LHCN-M2 (cell line): ENCODE measurements around the gene WDR88. TPM values are rescaled to one million over a fixed set of nuclear protein-coding genes. Genes with fewer than 3 reads are reported as not detected.

ENCODE experiments used
- DNase-seq: peaks from one replicate; pipeline ENCODE4 v3.0.0-alpha.2; 2012; ENCODE audit warnings: low read depth
- polyA plus RNA-seq: library from polyadenylated mRNA; unstranded; fragments of >200 nt; gene quantifications from one replicate; pipeline ENCODE4 v1.2.1, GENCODE V29; 2012; ENCODE audit warnings: missing spikeins
- total RNA-seq: library from RNA; depleted of rRNA; stranded (reverse); fragments of >200 nt; gene quantifications from 2 replicates; pipeline ENCODE4 v1.2.3, GENCODE V29; 2014; rRNA removed

Gene WDR88, protein sequence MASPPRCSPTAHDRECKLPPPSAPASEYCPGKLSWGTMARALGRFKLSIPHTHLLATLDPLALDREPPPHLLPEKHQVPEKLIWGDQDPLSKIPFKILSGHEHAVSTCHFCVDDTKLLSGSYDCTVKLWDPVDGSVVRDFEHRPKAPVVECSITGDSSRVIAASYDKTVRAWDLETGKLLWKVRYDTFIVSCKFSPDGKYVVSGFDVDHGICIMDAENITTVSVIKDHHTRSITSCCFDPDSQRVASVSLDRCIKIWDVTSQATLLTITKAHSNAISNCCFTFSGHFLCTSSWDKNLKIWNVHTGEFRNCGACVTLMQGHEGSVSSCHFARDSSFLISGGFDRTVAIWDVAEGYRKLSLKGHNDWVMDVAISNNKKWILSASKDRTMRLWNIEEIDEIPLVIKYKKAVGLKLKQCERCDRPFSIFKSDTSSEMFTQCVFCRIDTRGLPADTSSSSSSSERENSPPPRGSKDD
- total RNA-seq = not detected in 2 replicates
- 0.07 TPM for polyA plus RNA-seq

DNA sequence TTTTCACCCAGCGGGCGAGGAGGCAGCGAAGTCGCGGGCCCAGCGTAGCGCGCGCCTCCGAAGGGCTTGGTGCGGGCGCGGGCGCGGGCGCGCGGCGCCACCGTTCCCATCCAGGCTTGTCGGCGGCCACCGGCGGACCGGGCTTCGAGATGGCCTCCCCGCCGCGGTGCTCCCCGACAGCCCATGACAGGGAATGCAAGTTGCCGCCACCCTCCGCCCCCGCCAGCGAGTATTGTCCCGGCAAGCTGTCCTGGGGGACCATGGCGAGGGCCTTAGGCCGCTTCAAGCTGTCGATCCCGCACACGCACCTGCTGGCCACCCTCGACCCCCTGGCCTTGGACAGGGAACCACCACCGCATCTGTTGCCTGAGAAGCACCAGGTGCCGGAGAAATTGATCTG, at the start of gene WDR88:
TSS of gene WDR88 (plus strand) at position 94 of the 400 bp plus-strand sequence. CDS start at position 150, 56 bp downstream.
- no peak for DNase-seq

DNA sequence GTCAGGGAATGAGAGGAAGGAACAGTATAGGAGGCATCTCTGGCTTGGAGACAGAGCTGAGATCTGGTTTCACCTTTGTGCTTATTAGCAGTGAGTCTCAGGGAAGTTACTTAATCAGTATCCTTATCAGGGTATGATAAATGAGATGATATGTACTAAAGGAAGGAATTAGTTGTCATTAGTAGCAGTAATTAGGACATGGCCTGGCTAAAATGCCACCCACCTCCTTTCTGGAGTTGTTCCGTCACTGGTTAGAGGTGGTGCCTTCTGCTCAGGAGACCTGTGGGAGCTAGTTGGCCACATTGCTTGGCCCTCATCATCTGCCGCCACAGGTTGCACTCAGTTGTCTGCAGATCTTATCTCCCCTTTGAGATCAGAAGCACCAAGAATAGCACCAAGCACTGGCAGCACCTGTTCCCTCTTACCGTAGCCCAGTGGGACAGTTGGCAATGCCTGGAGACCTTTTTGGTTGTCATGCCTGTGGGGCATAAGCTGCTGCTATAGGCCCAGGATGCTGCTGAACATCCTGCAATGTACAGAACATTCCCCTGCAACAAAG, 46.3 kb upstream of the WDR88 start:
- no peak for DNase-seq

DNA sequence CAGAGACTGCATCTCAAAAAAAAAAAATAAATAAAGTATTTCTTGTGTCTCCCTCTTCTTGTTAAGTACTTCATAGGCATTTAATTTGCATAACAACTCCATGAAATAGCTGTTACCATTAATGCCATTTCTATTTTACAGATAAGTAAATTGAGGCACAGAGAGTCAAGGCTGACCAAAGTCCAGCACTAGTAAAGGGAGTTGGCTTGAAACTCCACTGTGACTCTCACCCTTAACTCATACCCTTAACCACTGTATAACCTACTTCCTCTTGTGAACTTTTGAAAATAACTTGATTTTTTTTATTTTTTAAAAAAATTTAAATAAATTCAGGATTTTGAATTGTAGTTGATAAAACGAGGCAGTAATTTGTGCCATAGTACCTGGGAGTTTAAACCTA, 45.0 kb upstream of the WDR88 start:
- DNase-seq = no peak

DNA sequence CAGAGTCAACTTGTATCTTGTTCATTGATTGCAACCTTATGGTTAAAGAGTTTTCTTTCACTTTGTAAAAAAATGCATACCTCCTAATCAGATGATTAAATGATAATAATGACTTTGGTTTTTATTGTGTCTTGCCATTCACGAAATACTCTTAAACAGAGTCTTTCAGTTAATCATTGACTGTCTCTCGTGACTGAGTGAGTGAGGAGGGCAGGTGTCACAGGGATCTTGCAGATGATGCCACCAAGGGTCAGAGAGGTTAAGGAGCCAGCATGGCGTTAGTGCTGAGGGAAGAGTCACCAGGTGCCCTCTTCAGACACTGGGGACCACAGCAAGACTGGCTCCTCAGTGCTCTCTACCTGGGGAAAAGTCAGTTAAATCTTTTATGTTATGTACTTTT, 42.9 kb upstream of the WDR88 start:
- no peak for DNase-seq

DNA sequence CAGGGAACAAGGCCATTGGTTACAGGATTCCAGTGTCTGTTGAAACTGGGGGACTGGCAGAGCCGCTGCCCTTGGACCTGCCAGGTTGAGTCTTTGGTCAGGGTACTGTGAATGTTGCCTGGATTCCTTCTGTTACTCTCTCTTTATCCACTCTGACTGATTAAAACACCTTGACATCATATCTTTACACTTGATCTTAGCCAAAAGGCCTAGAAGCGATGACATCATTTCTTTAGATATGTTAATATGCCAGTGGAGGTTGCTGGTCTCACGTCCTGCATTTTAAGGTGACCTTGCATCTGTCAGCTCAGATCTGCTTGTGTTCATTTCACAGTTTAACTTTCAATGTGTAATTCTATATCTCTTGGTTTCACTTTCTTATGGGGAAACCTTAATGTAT, 41.7 kb upstream of the WDR88 start:
- no peak for DNase-seq

DNA sequence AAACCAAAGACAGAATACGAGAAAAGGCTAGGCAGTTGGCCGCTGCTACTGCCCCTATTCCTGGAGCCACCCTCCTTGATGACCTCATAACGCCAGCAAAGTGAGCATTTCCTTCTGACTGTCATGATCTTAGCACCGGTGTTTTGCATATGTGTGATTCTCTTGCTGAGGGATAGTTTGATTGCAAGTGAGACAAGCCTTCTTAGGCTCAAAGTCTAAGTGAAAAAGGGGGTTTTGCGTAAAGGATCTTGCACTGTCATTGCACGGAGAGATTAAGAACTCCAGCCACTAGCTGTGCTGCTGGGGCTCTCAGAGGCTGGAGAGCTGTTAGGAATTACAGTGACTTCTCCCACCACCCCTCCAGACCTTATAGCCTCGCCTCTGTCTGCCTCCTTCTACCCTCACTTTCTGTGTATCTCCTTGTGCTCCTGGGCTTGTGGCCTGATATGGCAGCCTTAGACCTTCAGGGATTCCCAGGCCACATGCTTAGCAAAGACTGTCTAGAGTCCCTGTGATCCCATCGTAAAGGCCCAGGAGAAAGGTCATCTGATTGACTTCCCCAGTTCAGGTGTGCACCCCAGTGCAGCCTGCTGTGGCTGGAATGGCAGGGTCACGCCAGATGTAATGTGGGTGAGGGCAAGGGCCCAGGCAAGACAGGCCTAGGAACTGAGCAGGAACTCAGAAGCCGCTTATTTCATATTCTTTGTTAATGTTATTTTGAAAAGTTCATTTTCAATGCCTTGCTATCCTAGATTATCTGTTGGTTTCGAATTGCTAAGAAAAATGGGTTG, 38.3 kb upstream of the WDR88 start:
- no peak for DNase-seq

DNA sequence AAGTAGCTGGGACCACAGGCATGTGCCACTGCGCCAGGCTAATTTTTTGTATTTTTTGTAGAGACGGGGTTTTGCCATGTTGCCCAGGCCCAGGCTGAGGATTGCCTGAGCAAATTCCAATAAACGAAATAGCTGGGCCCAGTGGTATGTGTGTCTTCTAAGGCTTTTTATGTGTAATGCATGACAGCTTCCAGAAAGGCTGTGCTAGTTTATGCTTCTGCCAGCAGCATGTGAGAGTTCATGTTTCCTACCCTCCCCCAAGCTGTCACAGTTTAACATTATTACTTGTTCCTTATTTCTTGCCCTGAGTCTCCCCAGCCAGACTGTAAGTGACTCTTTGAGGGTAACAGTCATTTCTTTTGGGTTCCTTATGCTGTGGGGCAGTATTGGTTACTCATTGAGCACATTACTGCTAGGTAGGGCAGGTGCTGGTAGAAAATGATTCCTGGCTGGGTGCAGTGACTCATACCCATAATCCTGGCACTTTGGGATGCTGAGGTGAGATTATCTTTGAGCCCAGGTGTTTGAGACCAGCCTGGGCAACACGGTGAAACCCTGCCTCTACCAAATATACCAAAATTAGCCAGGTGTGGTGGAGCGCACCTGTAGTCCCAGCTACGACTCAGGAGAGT, 37.4 kb upstream of the WDR88 start:
- DNase-seq = no peak

DNA sequence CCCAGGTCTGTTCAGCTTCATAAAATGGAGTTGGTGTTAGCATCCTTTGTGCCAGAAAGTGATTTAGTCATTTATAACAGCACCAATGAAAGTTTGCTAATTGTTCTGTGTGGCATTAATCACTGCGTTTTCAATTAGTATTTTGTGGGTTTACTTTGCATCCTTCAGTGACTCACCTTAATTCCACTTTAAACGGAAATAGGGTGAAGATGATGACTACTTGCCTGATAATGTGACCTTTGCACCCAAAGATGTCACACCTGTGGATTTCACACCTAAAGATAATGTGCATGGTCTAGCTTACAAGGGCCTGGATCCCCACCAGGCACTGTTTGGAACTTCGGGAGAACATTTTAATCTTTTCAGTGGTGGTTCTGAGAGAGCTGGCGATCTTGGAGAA, 35.9 kb upstream of the WDR88 start:
- no peak for DNase-seq

DNA sequence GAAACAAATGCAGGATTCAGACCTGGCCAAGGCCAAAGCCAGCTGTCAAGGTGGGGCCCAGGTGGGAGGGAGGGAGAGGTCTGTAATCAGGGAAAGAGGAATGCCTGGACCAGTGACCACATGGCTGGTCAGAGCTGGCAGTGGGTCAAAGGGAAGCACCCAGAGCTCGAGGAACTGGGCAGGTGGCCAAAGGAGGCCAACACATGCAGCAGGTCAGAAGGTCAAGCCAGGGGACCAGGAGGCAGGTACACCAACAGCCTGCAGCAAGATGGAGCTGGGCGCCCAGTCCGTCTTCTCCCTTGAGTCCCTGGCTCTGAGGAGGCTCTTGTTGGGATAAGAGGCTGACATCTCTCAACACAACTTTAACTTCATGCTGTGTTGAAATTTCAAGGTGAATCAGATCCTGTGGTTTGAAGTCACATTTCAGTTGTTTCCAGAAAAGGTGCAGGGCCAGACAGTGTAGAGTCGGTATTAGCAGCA, 33.8 kb upstream of the WDR88 start:
- DNase-seq = no peak

DNA sequence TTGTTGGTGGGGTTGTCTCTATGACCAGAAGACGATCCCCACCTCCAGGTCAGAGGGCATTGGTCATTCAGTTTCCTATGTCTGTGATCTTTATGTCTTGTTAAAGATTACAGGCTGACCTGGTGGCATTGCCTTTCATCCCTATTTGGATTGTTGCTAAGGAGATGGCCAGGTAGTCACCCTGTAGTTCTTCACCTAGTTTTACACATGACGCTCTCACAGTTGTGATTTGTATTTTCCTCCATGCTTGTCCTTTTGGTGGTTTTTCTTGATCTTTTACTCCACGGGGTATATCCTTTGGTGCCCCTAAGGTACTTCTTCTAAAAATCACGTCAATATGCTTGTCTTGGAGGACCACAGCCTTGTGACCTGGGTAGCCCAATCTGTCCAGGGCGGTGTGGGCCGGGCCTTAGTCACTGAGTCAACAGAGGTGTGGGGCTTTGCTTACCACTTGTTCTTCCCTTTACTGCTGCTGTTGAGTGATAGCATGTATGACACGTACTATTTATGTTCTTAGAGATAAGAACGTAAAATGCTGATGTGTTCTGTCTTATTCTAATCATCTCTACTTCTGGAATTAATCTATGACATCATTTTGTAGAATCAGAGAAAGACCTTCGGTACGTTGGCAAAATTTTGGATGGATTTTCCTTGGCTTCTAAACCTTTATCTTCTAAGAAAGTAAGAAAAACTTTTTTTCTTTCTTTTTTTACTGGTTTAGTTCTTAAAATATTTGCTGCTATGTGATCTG, 30.8 kb upstream of the WDR88 start:
- DNase-seq = no peak

DNA sequence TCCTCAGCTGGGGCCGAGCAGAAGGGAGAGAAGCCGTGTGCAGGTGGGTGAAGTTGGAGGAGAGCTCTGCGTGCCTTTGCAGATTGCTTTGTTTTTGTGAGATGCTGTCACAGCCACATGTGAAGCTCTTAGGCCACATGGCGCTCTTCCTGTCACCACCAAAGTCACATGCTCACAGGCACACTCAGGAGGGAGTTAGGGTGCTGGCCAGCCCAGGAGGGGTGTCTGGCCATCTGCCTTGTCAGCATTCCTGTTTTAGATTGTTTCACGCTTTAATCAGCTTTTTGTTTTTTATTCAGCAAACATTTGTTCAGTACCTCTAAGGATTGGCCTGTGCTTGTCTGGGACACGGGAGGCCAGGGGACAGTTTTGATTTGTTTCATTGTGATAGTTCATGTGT, 29.0 kb upstream of the WDR88 start:
- DNase-seq = no peak

DNA sequence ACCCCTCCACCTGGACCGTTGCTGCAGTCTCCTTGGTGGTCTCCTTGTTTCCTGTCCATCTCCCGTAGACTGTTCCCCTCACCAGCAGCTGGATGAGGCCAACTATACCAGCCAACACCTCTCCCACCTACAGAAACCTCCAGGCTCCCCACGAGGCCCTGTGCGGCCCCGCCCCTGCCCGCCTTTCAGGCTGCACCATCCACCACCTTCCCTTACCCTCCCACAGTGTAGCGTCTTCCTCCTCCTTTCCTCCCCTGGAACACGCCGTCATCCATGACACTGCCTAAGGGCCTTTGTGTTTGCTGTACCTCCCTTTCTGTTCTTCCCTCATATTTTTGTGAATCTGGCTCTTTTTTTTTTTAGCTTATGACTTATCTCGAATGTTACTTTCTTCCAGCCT, 23.8 kb upstream of the WDR88 start:
- no peak for DNase-seq

DNA sequence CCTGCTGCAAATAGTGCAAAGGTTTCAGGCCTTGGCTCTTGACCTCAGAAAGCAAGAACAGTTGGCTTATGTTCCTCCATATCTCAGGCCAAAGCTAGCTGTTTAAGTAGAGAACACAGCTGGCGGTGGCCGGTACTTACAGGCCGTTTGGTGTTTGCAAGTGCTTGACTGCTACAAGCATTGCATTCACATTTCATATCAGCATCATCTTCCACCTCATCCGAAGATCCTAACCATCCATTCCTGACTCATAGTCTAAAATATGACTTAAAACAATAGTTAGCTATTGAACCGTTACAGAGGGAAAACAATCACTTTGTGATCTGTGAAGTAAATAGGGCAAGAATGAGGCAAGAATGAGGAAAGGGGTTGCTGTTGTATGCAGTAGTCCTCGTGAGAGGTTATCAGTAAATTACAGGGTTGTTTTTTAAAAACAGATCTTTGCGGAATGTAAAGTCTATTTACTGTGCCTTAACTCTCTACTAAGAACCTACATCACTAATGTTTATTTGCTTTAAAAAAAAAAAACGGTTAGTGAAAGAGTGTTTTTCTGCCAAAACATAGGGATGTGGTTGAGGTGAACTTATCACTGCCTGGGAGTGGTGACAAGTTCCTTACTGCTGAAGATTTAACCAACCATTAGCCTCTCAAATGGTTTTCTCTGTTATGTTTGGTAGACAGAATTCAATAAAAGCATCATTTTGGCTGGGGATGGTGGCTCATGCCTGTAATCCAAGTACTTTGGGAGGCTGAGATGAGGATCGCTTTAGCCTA, 21.6 kb upstream of the WDR88 start:
- peak; percentile 3 for DNase-seq

DNA sequence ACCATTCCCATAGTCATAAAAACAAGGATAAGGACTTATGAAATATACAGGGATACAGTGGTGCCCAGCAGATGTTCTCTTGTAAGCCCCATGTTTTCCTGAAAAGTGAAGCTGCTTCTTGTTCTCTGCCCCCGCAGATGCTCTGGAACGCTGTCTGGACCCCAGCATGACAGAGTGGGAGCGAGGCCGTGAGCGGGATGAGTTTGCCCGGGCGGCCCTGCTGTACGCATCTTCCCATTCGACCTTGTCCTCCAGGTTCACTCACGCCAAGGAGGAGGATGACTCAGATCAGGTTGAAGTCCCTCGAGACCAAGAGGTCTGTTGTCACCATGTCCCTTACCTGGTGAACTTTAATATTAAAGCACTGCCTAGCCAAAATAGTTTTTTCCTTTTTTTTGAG, 20.3 kb upstream of the WDR88 start:
- DNase-seq = no peak

DNA sequence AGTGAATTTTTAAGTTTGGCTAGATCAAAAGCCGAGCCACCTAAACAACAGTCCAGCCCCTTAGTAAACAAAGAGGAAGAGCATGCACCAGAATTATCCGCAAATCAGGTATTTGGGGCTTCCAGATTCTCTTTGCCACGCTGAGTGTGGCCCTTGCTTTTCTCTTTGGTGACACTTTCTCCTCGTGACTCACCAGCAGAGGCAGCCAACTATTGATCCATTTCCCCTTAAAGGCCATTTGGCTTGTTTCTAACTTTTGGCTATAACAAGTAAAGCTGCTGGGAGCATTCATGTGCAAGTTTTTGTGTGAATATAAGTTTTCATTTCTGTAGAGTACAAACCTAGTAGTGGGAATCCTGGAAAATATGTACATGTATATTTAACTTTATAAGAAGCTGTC, 17.6 kb upstream of the WDR88 start:
- DNase-seq = no peak

DNA sequence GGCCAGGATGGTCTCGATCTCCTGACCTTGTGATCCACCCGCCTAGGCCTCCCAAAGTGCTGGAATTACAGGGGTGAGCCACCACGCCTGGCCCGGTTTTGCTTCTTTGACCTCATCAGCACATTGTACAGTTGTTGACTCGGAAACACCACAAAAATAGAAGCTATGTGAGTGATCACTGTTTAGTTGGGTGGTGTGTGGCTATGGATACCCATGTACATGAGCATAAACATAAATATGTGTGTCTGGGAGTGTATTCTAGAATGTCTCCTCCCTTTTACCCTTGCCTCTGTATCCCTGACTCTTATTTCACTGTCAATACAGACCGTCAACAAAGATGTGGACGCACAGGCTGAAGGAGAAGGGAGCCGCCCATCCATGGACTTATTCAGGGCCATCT, 14.4 kb upstream of the WDR88 start:
- no peak for DNase-seq

DNA sequence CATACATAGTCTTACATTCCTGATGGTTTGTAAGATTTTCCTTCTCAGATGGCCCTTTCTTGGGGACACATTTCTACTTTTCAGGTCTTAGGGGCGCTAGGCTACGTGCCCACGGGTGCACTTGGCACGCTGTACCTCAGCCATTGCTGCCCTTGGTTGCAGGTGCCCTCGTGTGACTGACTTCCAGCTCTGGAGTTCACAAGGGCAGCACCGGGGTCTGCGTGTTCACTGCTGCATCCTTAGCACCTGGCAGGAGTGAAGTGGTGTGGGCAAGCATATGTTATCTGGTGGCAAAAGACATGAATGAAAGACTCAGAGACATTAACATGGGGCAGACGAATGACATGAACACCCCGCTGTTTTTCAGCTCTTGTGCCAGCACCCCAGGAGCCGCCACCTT, 13.3 kb upstream of the WDR88 start:
- DNase-seq = no peak

DNA sequence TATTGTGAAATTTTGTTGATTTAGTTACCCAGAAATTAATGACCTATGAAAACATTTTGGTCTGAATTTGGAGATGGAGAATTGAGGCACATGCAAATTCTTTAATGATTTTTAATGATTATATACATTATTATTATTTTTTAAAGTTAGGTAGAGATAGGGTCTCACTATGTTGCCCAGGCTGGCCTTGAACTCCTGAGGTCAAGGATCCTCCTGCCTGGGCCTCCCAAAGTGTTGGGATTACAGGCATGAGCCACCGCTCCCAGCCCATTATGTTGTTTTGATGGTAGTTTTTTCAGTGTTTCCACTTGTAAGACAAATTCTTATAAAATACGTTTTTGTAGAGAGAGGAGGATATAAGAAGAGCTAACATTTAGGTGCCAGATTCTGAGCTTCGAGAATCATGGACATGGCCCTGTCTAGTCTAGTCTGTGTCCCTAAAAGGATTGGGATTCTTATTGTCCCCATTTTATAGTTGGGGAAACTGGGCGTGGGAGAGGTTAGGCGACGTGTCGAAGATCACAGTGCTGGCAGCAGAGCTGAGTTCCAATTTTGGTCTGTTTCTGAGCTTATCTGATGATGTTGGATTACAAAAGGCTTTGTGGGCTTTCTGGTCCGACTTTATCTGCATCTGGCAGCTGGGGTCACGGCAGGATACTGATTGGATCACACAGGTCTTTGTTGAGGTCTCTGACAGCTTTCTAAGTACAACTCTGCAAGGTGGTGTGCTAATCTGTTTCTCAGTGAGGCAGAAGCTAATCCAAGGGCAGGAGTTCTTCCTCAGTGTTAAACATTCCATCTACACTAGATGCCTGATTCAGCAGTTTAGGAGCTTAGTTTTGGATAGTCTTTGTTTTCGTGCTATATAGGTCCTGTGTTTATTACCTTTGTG, 7.5 kb upstream of the WDR88 start:
- no peak for DNase-seq

DNA sequence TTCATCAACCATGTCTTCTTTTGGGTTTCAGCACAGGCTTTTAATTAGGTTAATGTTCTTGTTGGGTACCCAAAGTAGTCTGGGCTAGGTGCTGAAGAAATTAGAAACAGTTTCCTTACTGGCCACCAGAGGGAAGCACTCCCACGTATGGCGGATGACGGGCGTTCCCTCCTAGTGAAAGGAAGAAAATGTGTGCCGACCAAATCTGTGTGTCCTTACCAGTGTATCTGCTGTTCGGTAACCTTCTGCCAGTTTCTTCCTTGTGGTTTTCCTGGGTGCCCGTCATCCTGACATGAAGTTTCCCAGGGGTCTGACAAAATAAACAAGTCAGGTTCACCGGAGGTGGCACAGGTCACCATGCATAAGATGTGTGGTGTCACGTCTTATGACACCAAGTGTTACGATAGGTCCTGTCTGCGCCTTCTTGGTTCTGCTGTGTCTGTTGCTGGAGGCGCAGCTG, 6.0 kb upstream of the WDR88 start:
- DNase-seq = peak; percentile 42
